ENCODE results near the gene ADAMTS14. TPM values are rescaled to one million over a fixed set of nuclear protein-coding genes. Genes with fewer than 3 reads are reported as not detected.
"Not testable (repeated sequence)": the region's sequence is repeated elsewhere in the genome, so short reads cannot be mapped to it uniquely, and the experiment has no call there.

ADAMTS14 gene
- total RNA-seq, 1 donor from 2014 or later: 19.4 TPM

- no peaks in the 10 kb centered on the region for H4K20me1 ChIP-seq (ENCODE audit: insufficient read depth, low read length)
- no peak overlapping the region for H3K4me3 ChIP-seq (ENCODE audit: insufficient read depth, low read depth, low read length)
- FAIRE-seq (no peak), DNase-seq (ENCODE audit: low read depth) (peak; percentile 59)
- H3K4me1 Mint-ChIP-seq (ENCODE audit: low read depth, unreplicated experiment): peaks cover 25% of the 10 kb centered on the region
- H3K36me3 ChIP-seq (ENCODE audit: insufficient read depth, low read length): no peaks in the 10 kb centered on the region
- TF ChIP-seq CTCF (IDR thresholded peaks at IDR 0.05; ENCODE audit: insufficient read depth, low read depth, low read length) (no peak), EZH2 (IDR thresholded peaks at IDR 0.05; ENCODE audit: insufficient read depth, low read length) (no peak)
- H2AFZ ChIP-seq (ENCODE audit: low read depth, low read length): no peak overlapping the region
- H3K79me2 ChIP-seq (ENCODE audit: insufficient read depth, low read length): no peaks in the 10 kb centered on the region
- no peak overlapping the region for H3K4me2 ChIP-seq (ENCODE audit: low read length)
- H3K36me3 Mint-ChIP-seq (ENCODE audit: low read depth, unreplicated experiment): peaks cover 6% of the 10 kb centered on the region
- H3K9me3 ChIP-seq (ENCODE audit: insufficient read depth, low read depth, low read length): peaks cover 12% of the 10 kb centered on the region
- H3K9ac ChIP-seq (ENCODE audit: low read length): no peak overlapping the region
- H3K9me3 Mint-ChIP-seq (ENCODE audit: unreplicated experiment): peaks cover 13% of the 10 kb centered on the region
- H3K4me1 ChIP-seq (ENCODE audit: insufficient read depth, low read length): peaks cover 19% of the 10 kb centered on the region
- H3K27ac Mint-ChIP-seq (ENCODE audit: unreplicated experiment): peak overlapping the region; percentile 91
- no peaks in the 10 kb centered on the region for H3K27me3 ChIP-seq (ENCODE audit: insufficient read depth, low read length)
- no peak overlapping the region for H3K27ac ChIP-seq (ENCODE audit: low read depth, low read length)
- H3K27me3 Mint-ChIP-seq (ENCODE audit: low read depth, unreplicated experiment): no peaks in the 10 kb centered on the region
- H3K4me3 Mint-ChIP-seq (ENCODE audit: unreplicated experiment): no peak overlapping the region
These were observed 9.7 kb upstream of the ADAMTS14 start for GRCh38 chr10:70662362-70663220.

- Histone ChIP-seq H3K9ac (ENCODE audit: low read length) (peak overlapping the region; percentile 74), H3K4me1 (ENCODE audit: insufficient read depth, low read length) (peaks cover 23% of the 10 kb centered on the region), H3K4me2 (ENCODE audit: low read length) (peak overlapping the region; percentile 59), H3K27ac (ENCODE audit: low read depth, low read length) (peak overlapping the region; percentile 87)
- DNase-seq (ENCODE audit: low read depth) (peak; percentile 52), FAIRE-seq (peak; percentile 50)
- not testable (repeated sequence) for H3K36me3 Mint-ChIP-seq (ENCODE audit: low read depth, unreplicated experiment); H3K27me3 ChIP-seq (ENCODE audit: insufficient read depth, low read length); H3K9me3 Mint-ChIP-seq (ENCODE audit: unreplicated experiment); H3K27me3 Mint-ChIP-seq (ENCODE audit: low read depth, unreplicated experiment); H4K20me1 ChIP-seq (ENCODE audit: insufficient read depth, low read length); H3K4me3 ChIP-seq (ENCODE audit: insufficient read depth, low read depth, low read length); H2AFZ ChIP-seq (ENCODE audit: low read depth, low read length); H3K36me3 ChIP-seq (ENCODE audit: insufficient read depth, low read length); H3K9me3 ChIP-seq (ENCODE audit: insufficient read depth, low read depth, low read length); H3K79me2 ChIP-seq (ENCODE audit: insufficient read depth, low read length); H3K4me3 Mint-ChIP-seq (ENCODE audit: unreplicated experiment)
- peaks cover 23% of the 10 kb centered on the region for H3K4me1 Mint-ChIP-seq (ENCODE audit: low read depth, unreplicated experiment)
- H3K27ac Mint-ChIP-seq (ENCODE audit: unreplicated experiment): peak overlapping the region; percentile 94
These were observed 8.6 kb upstream of the ADAMTS14 start for GRCh38 chr10:70663458-70664409.

GRCh38 chr10:70664702-70665195, 7.6 kb upstream of the ADAMTS14 start:
- Histone ChIP-seq H3K4me3 (ENCODE audit: insufficient read depth, low read depth, low read length) (no peak overlapping the region), H3K9me3 (ENCODE audit: insufficient read depth, low read depth, low read length) (no peaks in the 10 kb centered on the region), H3K4me2 (ENCODE audit: low read length) (peak overlapping the region; percentile 59), H3K79me2 (ENCODE audit: insufficient read depth, low read length) (no peaks in the 10 kb centered on the region), H3K36me3 (ENCODE audit: insufficient read depth, low read length) (no peaks in the 10 kb centered on the region), H4K20me1 (ENCODE audit: insufficient read depth, low read length) (no peaks in the 10 kb centered on the region), H3K4me1 (ENCODE audit: insufficient read depth, low read length) (peaks cover 26% of the 10 kb centered on the region), H2AFZ (ENCODE audit: low read depth, low read length) (no peak overlapping the region), H3K27ac (ENCODE audit: low read depth, low read length) (peak overlapping the region; percentile 87), H3K27me3 (ENCODE audit: insufficient read depth, low read length) (no peaks in the 10 kb centered on the region), H3K9ac (ENCODE audit: low read length) (peak overlapping the region; percentile 74)
- no peaks in the 10 kb centered on the region for H3K36me3 Mint-ChIP-seq (ENCODE audit: low read depth, unreplicated experiment)
- peaks cover 3% of the 10 kb centered on the region for H3K27me3 Mint-ChIP-seq (ENCODE audit: low read depth, unreplicated experiment)
- TF ChIP-seq EZH2 (IDR thresholded peaks at IDR 0.05; ENCODE audit: insufficient read depth, low read length) (no peak), CTCF (IDR thresholded peaks at IDR 0.05; ENCODE audit: insufficient read depth, low read depth, low read length) (no peak)
- DNase-seq (ENCODE audit: low read depth): peak; percentile 100
- H3K9me3 Mint-ChIP-seq (ENCODE audit: unreplicated experiment): no peaks in the 10 kb centered on the region
- peaks cover 23% of the 10 kb centered on the region for H3K4me1 Mint-ChIP-seq (ENCODE audit: low read depth, unreplicated experiment)
- peak; percentile 82 for FAIRE-seq
- H3K4me3 Mint-ChIP-seq (ENCODE audit: unreplicated experiment): peak overlapping the region; percentile 25
- H3K27ac Mint-ChIP-seq (ENCODE audit: unreplicated experiment): peak overlapping the region; percentile 94

All from astrocyte (in vitro differentiated cells and primary cell).